ENCODE results near the gene SLIT3.

SLIT3 gene

DNA sequence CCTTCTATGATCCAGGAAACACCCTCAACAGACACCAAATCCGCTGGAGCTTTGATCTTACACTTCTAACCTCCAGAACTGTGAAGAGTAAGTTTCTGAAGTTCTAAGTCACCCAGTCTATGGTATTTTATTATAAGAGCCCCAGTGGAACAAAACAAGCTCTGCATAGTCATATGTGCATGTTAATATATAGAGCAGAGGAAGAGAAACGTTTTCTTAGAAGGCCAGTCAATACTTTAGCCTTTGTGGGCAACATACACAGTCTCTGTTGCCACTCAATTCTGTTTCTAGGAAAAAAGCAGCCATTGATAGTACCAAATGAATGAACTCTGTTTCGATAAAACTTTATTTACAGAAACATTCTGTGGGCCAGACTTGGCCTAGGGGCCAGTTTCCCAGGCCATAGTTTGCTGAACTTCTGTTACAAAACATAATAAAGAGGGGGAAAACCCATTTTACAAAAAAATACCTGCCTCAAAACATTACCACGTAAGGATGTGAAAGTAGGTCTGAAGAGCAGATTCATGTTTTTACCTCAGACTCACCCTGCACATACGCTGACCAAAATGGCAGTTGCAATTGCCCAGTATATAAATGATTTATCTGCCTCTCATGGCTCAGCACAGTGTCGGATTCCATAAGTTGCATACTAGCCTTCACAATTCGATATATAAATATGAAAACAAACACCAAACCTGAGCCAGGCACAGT lies 350.5 kb downstream of the SLIT3 start:
- no peak overlapping the region for H3K27ac ChIP-seq
- TF ChIP-seq, protein P1, sequence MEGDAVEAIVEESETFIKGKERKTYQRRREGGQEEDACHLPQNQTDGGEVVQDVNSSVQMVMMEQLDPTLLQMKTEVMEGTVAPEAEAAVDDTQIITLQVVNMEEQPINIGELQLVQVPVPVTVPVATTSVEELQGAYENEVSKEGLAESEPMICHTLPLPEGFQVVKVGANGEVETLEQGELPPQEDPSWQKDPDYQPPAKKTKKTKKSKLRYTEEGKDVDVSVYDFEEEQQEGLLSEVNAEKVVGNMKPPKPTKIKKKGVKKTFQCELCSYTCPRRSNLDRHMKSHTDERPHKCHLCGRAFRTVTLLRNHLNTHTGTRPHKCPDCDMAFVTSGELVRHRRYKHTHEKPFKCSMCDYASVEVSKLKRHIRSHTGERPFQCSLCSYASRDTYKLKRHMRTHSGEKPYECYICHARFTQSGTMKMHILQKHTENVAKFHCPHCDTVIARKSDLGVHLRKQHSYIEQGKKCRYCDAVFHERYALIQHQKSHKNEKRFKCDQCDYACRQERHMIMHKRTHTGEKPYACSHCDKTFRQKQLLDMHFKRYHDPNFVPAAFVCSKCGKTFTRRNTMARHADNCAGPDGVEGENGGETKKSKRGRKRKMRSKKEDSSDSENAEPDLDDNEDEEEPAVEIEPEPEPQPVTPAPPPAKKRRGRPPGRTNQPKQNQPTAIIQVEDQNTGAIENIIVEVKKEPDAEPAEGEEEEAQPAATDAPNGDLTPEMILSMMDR (conservative IDR thresholded peaks at IDR 0.05): no peak

DNA sequence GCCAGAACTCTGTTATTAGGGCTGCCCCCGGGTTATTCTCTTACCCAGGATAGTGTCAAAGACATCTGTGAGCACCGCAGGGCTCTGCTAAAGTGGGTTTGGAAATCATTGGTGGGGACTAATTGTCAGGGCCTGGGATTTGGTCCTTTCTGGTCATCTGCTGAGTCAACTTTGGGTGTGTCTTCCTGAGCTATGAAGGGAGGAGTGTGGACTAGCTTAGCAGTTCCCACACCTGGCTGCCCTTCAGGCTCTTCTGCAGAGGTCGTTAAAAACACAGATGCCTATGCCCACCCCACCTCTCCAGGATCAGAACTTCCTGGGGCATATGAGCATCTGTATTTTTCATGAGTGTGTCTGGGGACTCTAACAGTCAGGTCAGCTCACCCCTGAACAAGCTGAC lies 352.2 kb downstream of the SLIT3 start:
- no peak overlapping the region for H3K27ac ChIP-seq
- TF ChIP-seq, protein P1 (conservative IDR thresholded peaks at IDR 0.05): no peak

DNA sequence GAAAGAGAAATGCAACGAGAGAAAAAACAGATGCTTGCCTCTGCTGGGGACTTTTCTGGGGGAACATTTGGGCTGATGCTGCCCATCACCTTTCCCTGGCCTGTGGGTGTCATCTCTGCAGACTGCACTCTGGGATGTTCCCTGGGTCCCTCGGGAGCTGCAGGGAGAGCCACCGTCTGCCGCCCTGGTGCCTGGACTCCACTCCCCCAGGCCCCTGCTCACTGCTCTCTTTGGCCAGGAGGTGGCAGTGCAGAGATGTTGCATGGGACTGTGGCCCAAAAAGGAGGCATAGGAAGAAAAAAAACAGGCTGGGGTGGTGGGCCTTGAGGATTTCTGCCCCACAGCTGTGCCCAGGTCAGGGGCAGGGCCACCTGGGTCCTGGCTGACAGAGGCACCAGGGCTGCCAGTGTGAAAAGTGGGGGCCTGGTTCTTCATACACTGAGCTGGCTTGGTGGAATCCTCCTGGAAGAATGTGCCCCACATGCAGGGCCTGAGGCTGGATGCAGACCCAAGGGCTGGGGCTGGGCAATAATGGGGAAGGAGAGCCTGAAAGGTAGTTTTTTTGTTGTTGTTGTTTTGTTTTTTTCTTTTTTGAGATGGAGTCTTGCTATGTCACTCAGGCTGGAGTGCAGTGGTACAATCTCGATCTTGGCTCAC lies 353.6 kb downstream of the SLIT3 start:
- H3K27ac ChIP-seq: no peak overlapping the region

DNA sequence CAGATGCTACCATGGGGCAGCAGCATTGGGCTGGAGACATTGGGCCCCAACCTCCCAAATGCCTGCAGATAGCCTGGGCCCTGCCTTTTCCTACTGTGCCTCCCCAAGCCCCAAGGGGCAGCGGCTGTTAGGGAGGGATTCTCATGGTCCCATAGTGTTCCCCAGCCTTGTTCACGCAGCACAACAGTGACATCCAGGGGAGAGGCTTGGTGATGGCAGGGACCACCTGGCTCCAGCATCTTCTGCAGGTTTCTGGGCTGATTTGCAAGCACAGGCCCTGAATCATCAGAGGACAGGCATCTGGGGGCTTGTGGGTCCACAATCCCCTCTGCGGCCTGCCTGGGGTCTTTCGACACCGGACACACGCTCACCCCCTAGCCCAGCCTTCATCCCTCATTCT lies 354.6 kb downstream of the SLIT3 start:
- no peak overlapping the region for H3K27ac ChIP-seq
- TF ChIP-seq, protein P1 (conservative IDR thresholded peaks at IDR 0.05): peak; percentile 33

More for the DNA sequence above, 353.6 kb downstream of the SLIT3 start:
- TF ChIP-seq, protein P1 (conservative IDR thresholded peaks at IDR 0.05): peak; percentile 84

DNA sequence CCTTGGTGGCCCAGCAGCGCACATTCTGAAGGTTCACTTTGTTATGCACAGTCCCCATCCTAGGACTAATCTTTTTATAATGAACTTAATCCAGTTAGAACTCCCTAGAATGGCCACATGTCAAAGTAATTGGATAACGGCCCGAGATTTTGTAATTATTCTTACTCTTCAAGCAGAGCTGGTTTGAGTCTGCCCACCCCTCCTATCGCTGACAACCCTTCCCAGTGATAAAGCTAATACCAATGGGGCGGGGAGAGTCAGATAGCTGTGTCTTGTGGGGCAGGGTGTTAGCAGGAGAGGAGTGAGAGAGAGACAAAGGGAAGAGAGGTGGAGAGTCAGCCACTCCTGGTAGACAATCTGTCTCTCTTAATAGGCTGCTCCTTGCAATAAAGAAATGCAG lies 356.9 kb downstream of the SLIT3 start:
- TF ChIP-seq, protein P1 (conservative IDR thresholded peaks at IDR 0.05): no peak
- H3K27ac ChIP-seq: no peak overlapping the region

DNA sequence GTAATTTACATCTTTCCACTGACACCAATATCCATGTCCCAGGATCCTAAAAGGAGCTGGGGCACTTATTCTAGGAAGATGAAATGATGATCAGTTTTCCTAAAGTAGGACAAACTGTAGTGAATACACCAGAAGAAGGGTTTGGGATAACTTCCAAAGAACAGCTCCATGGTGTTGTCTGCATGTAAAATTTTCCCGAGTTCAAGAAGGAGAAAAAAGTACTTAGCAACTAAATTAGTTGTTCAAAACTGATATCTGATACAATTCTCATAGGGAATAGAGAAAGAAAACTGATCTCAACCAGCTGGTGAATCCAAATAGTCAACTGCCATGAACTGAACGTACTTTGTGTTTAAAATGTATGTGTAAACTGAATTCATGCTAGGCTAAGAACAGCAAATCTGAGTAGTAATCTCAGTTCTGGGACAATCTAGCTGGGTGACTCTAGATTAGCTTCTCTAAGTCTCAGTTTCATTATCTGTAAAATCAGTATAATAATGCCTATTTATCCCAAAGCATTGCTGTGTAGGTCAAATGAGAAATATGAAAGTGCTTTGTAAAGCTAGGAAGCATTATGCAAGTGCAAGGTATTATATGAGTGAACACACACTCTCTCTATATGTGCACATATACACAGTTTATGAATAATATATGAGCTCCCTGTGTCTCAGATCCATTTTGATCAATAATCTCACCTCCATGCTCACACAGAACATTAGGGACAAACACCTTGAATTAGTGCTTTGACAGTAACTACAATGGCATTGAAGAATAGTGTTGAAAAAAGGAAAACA lies 357.7 kb downstream of the SLIT3 start:
- no peak overlapping the region for H3K27ac ChIP-seq
- TF ChIP-seq, protein P1 (conservative IDR thresholded peaks at IDR 0.05): no peak

DNA sequence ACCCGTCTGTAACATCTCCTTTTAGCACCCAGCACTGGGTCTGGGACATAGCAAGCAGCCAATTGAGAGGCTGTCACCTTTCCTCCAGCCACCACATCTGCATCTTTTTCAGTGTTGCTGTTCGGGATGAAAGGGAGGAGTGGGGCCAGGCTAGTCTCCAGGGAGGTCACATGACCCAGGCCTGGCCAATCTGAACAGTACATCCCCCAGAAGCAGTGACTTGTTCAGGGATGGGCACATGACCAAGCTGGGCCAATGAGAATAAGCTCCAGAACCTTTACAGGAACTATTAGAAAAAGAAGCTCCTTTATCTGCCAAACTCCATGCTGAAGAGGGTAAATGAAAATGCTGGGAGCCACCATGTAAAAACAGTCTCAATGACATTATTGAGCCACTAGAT lies 359.0 kb downstream of the SLIT3 start:
- H3K27ac ChIP-seq: no peak overlapping the region
- TF ChIP-seq, protein P1 (conservative IDR thresholded peaks at IDR 0.05): no peak

Measured in VCaP (cell line).